WTC11 (cell line): ENCODE measurements around the gene DYNLT2B. TPM values are rescaled to one million over a fixed set of nuclear protein-coding genes. Genes with fewer than 3 reads are reported as not detected.
A peak's percentile ranks its signal among the peaks of the same experiment; 100 is the strongest.

ENCODE experiments used
- CREM ChIP-seq: sonication (generic); formaldehyde crosslinking; IDR thresholded peaks from 2 replicates; pipeline ENCODE4 v1.8.1; 2022; ENCODE audit warnings: mild to moderate bottlenecking, missing genetic modification reagents, moderate library complexity
- ELF4 ChIP-seq: sonication (generic); formaldehyde crosslinking; IDR thresholded peaks from 2 replicates; pipeline ENCODE4 v1.8.1; 2022; ENCODE audit warnings: low read depth, mild to moderate bottlenecking, moderate library complexity, missing genetic modification reagents
- ESRRA ChIP-seq: sonication (generic); formaldehyde crosslinking; IDR thresholded peaks from 2 replicates; pipeline ENCODE4 v1.8.1; 2022; ENCODE audit warnings: mild to moderate bottlenecking, missing genetic modification reagents, borderline replicate concordance
- FOXP1 ChIP-seq: sonication (generic); formaldehyde crosslinking; IDR thresholded peaks from 2 replicates; pipeline ENCODE4 v1.8.0; 2022; ENCODE audit warnings: missing genetic modification reagents, mild to moderate bottlenecking, moderate library complexity, borderline replicate concordance
- GRHL2 ChIP-seq: fragments of 250-450 bp; sonication (Bioruptor Pico); IDR thresholded peaks from 2 replicates; pipeline ENCODE4 v1.8.0; 2022; ENCODE audit warnings: mild to moderate bottlenecking, moderate library complexity; ENCODE audit not compliant: insufficient replicate concordance, severe bottlenecking
- IRF1 ChIP-seq: sonication (generic); formaldehyde crosslinking; IDR thresholded peaks from 2 replicates; pipeline ENCODE4 v1.8.0; 2023; ENCODE audit warnings: missing genetic modification reagents
- MAX ChIP-seq: sonication (generic); formaldehyde crosslinking; IDR thresholded peaks from 2 replicates; pipeline ENCODE4 v1.8.0; 2022; ENCODE audit warnings: mild to moderate bottlenecking, missing genetic modification reagents
- NFE2L1 ChIP-seq: sonication (generic); formaldehyde crosslinking; IDR thresholded peaks from 2 replicates; pipeline ENCODE4 v1.8.1; 2023; ENCODE audit warnings: missing genetic modification reagents
- NR2C2 ChIP-seq: sonication (generic); formaldehyde crosslinking; IDR thresholded peaks from 2 replicates; pipeline ENCODE4 v1.8.0; 2022; ENCODE audit warnings: mild to moderate bottlenecking, missing genetic modification reagents
- SMAD3 ChIP-seq: sonication (generic); formaldehyde crosslinking; IDR thresholded peaks from 2 replicates; pipeline ENCODE4 v1.8.0; 2022; ENCODE audit warnings: missing genetic modification reagents, mild to moderate bottlenecking, borderline replicate concordance
- SMAD4 ChIP-seq: sonication (generic); formaldehyde crosslinking; IDR thresholded peaks from 2 replicates; pipeline ENCODE4 v1.8.0; 2022; ENCODE audit warnings: mild to moderate bottlenecking, missing genetic modification reagents
- SOX15 ChIP-seq: fragments of 250-450 bp; sonication (Bioruptor Pico); IDR thresholded peaks from 2 replicates; pipeline ENCODE4 v1.9.0; 2021; ENCODE audit warnings: mild to moderate bottlenecking
- SP1 ChIP-seq: sonication (generic); formaldehyde crosslinking; conservative IDR thresholded peaks from 2 replicates; pipeline ENCODE4 v1.8.1; 2022; ENCODE audit warnings: missing genetic modification reagents
- USF1 ChIP-seq: sonication (generic); formaldehyde crosslinking; IDR thresholded peaks from 2 replicates; pipeline ENCODE4 v1.8.0; 2022; ENCODE audit warnings: mild to moderate bottlenecking, missing genetic modification reagents
- ZBTB43 ChIP-seq: sonication (generic); formaldehyde crosslinking; IDR thresholded peaks from 2 replicates; pipeline ENCODE4 v1.8.1; 2023; ENCODE audit warnings: mild to moderate bottlenecking, missing genetic modification reagents
- ZMAT4 ChIP-seq: fragments of 250-450 bp; sonication (Bioruptor Pico); IDR thresholded peaks from 2 replicates; pipeline ENCODE4 v1.9.0; 2021; ENCODE audit warnings: mild to moderate bottlenecking
- ZNF121 ChIP-seq: sonication (generic); formaldehyde crosslinking; IDR thresholded peaks from 2 replicates; pipeline ENCODE4 v1.8.0; 2023; ENCODE audit warnings: missing genetic modification reagents
- ZNF232 ChIP-seq: sonication (generic); formaldehyde crosslinking; IDR thresholded peaks from 2 replicates; pipeline ENCODE4 v1.8.0; 2022; ENCODE audit warnings: mild to moderate bottlenecking, missing genetic modification reagents
- ZNF263 ChIP-seq: sonication (generic); formaldehyde crosslinking; IDR thresholded peaks from 2 replicates; pipeline ENCODE4 v1.8.1; 2022; ENCODE audit warnings: low read depth, mild to moderate bottlenecking, moderate library complexity, missing genetic modification reagents
- ZNF317 ChIP-seq: sonication (generic); formaldehyde crosslinking; IDR thresholded peaks from 2 replicates; pipeline ENCODE4 v1.8.1; 2023; ENCODE audit warnings: low read depth, mild to moderate bottlenecking, moderate library complexity, missing genetic modification reagents, borderline replicate concordance
- ZNF416 ChIP-seq: fragments of 250-450 bp; sonication (Bioruptor Pico); IDR thresholded peaks from 2 replicates; pipeline ENCODE4 v1.9.0; 2021; ENCODE audit warnings: mild to moderate bottlenecking, inconsistent platforms
- total RNA-seq: library from RNA; stranded (reverse); gene quantifications from 3 replicates; pipeline ENCODE4 v1.2.3, GENCODE V29; 2021
- TF ChIP-seq, protein P1 (sequence below): sonication (generic); formaldehyde crosslinking; IDR thresholded peaks from 2 replicates; pipeline ENCODE4 v1.8.0; 2022; ENCODE audit warnings: mild to moderate bottlenecking, missing genetic modification reagents
- TF ChIP-seq, protein P2 (sequence below): fragments of 250-450 bp; sonication (Bioruptor Pico); IDR thresholded peaks from 2 replicates; pipeline ENCODE4 v1.9.0; 2021; ENCODE audit warnings: moderate library complexity, mild to moderate bottlenecking, inconsistent platforms, borderline replicate concordance
- TF ChIP-seq, protein P3 (sequence below): sonication (generic); formaldehyde crosslinking; IDR thresholded peaks from 2 replicates; pipeline ENCODE4 v1.8.1; 2022; ENCODE audit warnings: mild to moderate bottlenecking, moderate library complexity, missing genetic modification reagents
- TF ChIP-seq, protein P4 (sequence below): sonication (generic); formaldehyde crosslinking; IDR thresholded peaks from 2 replicates; pipeline ENCODE4 v1.8.0; 2023; ENCODE audit warnings: mild to moderate bottlenecking, missing genetic modification reagents

The DYNLT2B gene
- total RNA-seq, 1 experiment from 2014 or later, result 10.0 TPM

GRCh38 chr3:196287440-196288140 is 30.4 kb downstream of the DYNLT2B start, which contains the start of gene PCYT1A (continued):
- 0 out of 2 replicates have a peak, but pooled peaks have one; percentile 46 for TF ChIP-seq ELF4 (CRISPR knock-in tag)
- 0 out of 2 replicates have a peak, but pooled peaks have one; percentile 31 for TF ChIP-seq SMAD4 (CRISPR knock-in tag)
- 0 out of 2 replicates have a peak, but pooled peaks have one; percentile 66 for TF ChIP-seq SMAD3
- 0 out of 2 replicates have a peak, but pooled peaks have one; percentile 6 for TF ChIP-seq NR2C2
- TF ChIP-seq ZBTB43 (CRISPR knock-in tag), result no peak
- TF ChIP-seq FOXP1 (CRISPR knock-in tag), result peak; percentile 35
- TF ChIP-seq ZNF121 (CRISPR knock-in tag), result peak; percentile 81
- no peak for TF ChIP-seq IRF1 (CRISPR knock-in tag)
- peak; percentile 52; the same call in 1 of the 2 replicates for TF ChIP-seq USF1
- no peak for TF ChIP-seq ZNF317 (CRISPR knock-in tag)
- TF ChIP-seq ZNF263 (CRISPR knock-in tag), result no peak
- TF ChIP-seq ZMAT4 (CRISPR knock-in tag), result no peak
- TF ChIP-seq ZNF232 (CRISPR knock-in tag), result peak; percentile 90; the same call in 1 of the 2 replicates
- TF ChIP-seq NFE2L1 (CRISPR knock-in tag), result peak; percentile 89
- TF ChIP-seq ZNF416 (CRISPR knock-in tag), result peak; percentile 60; the same call in 1 of the 2 replicates
- TF ChIP-seq, protein P1, sequence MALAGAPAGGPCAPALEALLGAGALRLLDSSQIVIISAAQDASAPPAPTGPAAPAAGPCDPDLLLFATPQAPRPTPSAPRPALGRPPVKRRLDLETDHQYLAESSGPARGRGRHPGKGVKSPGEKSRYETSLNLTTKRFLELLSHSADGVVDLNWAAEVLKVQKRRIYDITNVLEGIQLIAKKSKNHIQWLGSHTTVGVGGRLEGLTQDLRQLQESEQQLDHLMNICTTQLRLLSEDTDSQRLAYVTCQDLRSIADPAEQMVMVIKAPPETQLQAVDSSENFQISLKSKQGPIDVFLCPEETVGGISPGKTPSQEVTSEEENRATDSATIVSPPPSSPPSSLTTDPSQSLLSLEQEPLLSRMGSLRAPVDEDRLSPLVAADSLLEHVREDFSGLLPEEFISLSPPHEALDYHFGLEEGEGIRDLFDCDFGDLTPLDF (CRISPR knock-in tag), result peak; percentile 51; the same call in 1 of the 2 replicates
- TF ChIP-seq GRHL2 (CRISPR knock-in tag), result no peak
- TF ChIP-seq, protein P2, sequence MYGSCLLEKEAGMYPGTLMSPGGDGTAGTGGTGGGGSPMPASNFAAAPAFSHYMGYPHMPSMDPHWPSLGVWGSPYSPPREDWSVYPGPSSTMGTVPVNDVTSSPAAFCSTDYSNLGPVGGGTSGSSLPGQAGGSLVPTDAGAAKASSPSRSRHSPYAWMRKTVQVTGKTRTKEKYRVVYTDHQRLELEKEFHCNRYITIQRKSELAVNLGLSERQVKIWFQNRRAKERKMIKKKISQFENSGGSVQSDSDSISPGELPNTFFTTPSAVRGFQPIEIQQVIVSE, result no peak
- TF ChIP-seq, protein P3, sequence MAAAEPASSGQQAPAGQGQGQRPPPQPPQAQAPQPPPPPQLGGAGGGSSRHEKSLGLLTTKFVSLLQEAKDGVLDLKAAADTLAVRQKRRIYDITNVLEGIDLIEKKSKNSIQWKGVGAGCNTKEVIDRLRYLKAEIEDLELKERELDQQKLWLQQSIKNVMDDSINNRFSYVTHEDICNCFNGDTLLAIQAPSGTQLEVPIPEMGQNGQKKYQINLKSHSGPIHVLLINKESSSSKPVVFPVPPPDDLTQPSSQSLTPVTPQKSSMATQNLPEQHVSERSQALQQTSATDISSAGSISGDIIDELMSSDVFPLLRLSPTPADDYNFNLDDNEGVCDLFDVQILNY (CRISPR knock-in tag), result peak; percentile 68; the same call in 1 of the 2 replicates
- 0 out of 2 replicates have a peak, but pooled peaks have one; percentile 65 for TF ChIP-seq ESRRA (CRISPR knock-in tag)
- TF ChIP-seq, protein P4, sequence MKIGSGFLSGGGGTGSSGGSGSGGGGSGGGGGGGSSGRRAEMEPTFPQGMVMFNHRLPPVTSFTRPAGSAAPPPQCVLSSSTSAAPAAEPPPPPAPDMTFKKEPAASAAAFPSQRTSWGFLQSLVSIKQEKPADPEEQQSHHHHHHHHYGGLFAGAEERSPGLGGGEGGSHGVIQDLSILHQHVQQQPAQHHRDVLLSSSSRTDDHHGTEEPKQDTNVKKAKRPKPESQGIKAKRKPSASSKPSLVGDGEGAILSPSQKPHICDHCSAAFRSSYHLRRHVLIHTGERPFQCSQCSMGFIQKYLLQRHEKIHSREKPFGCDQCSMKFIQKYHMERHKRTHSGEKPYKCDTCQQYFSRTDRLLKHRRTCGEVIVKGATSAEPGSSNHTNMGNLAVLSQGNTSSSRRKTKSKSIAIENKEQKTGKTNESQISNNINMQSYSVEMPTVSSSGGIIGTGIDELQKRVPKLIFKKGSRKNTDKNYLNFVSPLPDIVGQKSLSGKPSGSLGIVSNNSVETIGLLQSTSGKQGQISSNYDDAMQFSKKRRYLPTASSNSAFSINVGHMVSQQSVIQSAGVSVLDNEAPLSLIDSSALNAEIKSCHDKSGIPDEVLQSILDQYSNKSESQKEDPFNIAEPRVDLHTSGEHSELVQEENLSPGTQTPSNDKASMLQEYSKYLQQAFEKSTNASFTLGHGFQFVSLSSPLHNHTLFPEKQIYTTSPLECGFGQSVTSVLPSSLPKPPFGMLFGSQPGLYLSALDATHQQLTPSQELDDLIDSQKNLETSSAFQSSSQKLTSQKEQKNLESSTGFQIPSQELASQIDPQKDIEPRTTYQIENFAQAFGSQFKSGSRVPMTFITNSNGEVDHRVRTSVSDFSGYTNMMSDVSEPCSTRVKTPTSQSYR (CRISPR knock-in tag), result peak; percentile 69; the same call in 1 of the 2 replicates
- 0 out of 2 replicates have a peak, but pooled peaks have one; percentile 35 for TF ChIP-seq SP1 (CRISPR knock-in tag)
- peak; percentile 51 for TF ChIP-seq MAX (CRISPR knock-in tag)
- peak; percentile 70; the same call in 1 of the 2 replicates for TF ChIP-seq CREM
- TF ChIP-seq SOX15 (CRISPR knock-in tag), result no peak
